K562 (cell line): ENCODE results near the gene FADS6. TPM values are rescaled to one million over a fixed set of nuclear protein-coding genes. Genes with fewer than 3 reads are reported as not detected.

ENCODE experiments used
- CBFA2T2 ChIP-seq: fragments of 450-650 bp; conservative IDR thresholded peaks from 2 replicates; pipeline ENCODE4 v1.6.1; 2017; ENCODE audit warnings: mild to moderate bottlenecking
- CBFA2T3 ChIP-seq: fragments of 450-650 bp; IDR thresholded peaks from 2 replicates; pipeline ENCODE4 v1.6.1; 2017
- DIDO1 ChIP-seq: fragments of 450-650 bp; IDR thresholded peaks from 2 replicates; pipeline ENCODE4 v1.6.1; 2016; ENCODE audit warnings: low read depth, missing biosample characterization, missing genetic modification characterization
- DMBX1 ChIP-seq: fragments of 250-450 bp; sonication (Bioruptor Pico); IDR thresholded peaks from 2 replicates; pipeline ENCODE4 v1.8.0; 2022; ENCODE audit warnings: inconsistent platforms, mild to moderate bottlenecking, moderate library complexity, borderline replicate concordance
- FOXJ2 ChIP-seq: fragments of 200-800 bp; sonication (Bioruptor generic); IDR thresholded peaks from 2 replicates; pipeline ENCODE4 v1.6.1; 2016; ENCODE audit warnings: missing genetic modification characterization, missing compliant biosample characterization
- FOXM1 ChIP-seq, 2 experiments: fragments of 450-650 bp in 1 of 2; sonication (generic) in 1 of 2; formaldehyde crosslinking in 1 of 2; IDR thresholded peaks; 2 replicates each; pipeline versions ENCODE4 v1.6.1 to v1.9.0; 2017 to 2022; ENCODE audit warnings: low read depth in 2 of 2, mild to moderate bottlenecking in 2 of 2, missing genetic modification reagents in 1 of 2, moderate library complexity in 1 of 2
- NR2C2 ChIP-seq, 2 experiments: fragments of 200-800 bp in 1 of 2; sonication (Bioruptor generic) in 1 of 2; sonication (generic) in 1 of 2; formaldehyde crosslinking in 1 of 2; IDR thresholded peaks; 2 replicates each; pipeline versions ENCODE4 v1.6.1 to v1.8.0; 2016 to 2022; ENCODE audit warnings: mild to moderate bottlenecking in 1 of 2, missing compliant biosample characterization in 1 of 2, missing genetic modification characterization in 1 of 2, missing genetic modification reagents in 1 of 2
- PBX2 ChIP-seq, 2 experiments: IDR thresholded peaks in 1 of 2; conservative IDR thresholded peaks in 1 of 2; 2 replicates each; pipeline ENCODE4 v1.6.1; 2016; ENCODE audit warnings: low read depth in 2 of 2, mild to moderate bottlenecking in 1 of 2, missing compliant biosample characterization in 1 of 2, missing genetic modification characterization in 1 of 2, moderate library complexity in 1 of 2
- TCF3 ChIP-seq: sonication (generic); formaldehyde crosslinking; IDR thresholded peaks from 2 replicates; pipeline ENCODE4 v1.4.0; 2020; ENCODE audit warnings: mild to moderate bottlenecking, missing genetic modification reagents
- TOE1 ChIP-seq, 2 experiments: fragments of 450-650 bp in 1 of 2; sonication (generic) in 1 of 2; formaldehyde crosslinking in 1 of 2; IDR thresholded peaks; 2 replicates each; pipeline versions ENCODE4 v1.7.1 to v1.8.0; 2016 to 2022; ENCODE audit warnings: borderline replicate concordance in 2 of 2, mild to moderate bottlenecking in 2 of 2, antibody characterized with exemption in 1 of 2, inconsistent platforms in 1 of 2, low read depth in 1 of 2, missing genetic modification reagents in 1 of 2, moderate library complexity in 1 of 2
- ZKSCAN8 ChIP-seq: fragments of 200-800 bp; sonication (Bioruptor generic); IDR thresholded peaks from 2 replicates; pipeline ENCODE4 v1.6.1; 2016; ENCODE audit warnings: missing genetic modification characterization, missing compliant biosample characterization
- ZNF121 ChIP-seq: sonication (generic); formaldehyde crosslinking; conservative IDR thresholded peaks from 2 replicates; pipeline ENCODE4 v1.8.0; 2022; ENCODE audit warnings: missing genetic modification reagents
- polyA plus RNA-seq, 8 experiments: library from polyadenylated mRNA; depleted of rRNA in 4 of 8; stranded (reverse) in 5 of 8; unstranded in 3 of 8; fragments of >200 nt; fragmentation: Nextera tagmentation in 2 of 8; fragmentation: Illumina TruSeq in 1 of 8; extraction: Ambion mirVana in 2 of 8; extraction: Trizol in 1 of 8; gene quantifications; 2 replicates each; pipeline versions ENCODE4 v1.2.1 to v1.2.3, GENCODE V29; 2011 to 2014; ENCODE audit warnings: inconsistent platforms in 1 of 8, missing spikeins in 1 of 8
- total RNA-seq, 7 experiments: library from RNA; depleted of rRNA in 6 of 7; stranded (reverse); fragments of >200 nt in 6 of 7; fragmentation: Illumina TruSeq in 2 of 7; extraction: Trizol in 2 of 7; gene quantifications; 2 replicates each; pipeline versions ENCODE4 v1.2.1 to v1.2.3, GENCODE V29; 2011 to 2021; ENCODE audit warnings: low replicate concordance in 1 of 7
- TF ChIP-seq, protein P1 (sequence below): fragments of 450-650 bp; IDR thresholded peaks from one replicate; pipeline ENCODE4 v1.6.1; 2018; ENCODE audit warnings: mild to moderate bottlenecking, moderate library complexity; ENCODE audit not compliant: partially characterized antibody
- TF ChIP-seq, protein P2 (sequence below), 2 experiments: fragments of 450-650 bp in 1 of 2; sonication (generic) in 1 of 2; formaldehyde crosslinking in 1 of 2; IDR thresholded peaks in 1 of 2; conservative IDR thresholded peaks in 1 of 2; 2 replicates each; pipeline versions ENCODE4 v1.6.1 to v1.8.1; 2016 to 2023; ENCODE audit warnings: mild to moderate bottlenecking in 2 of 2, moderate library complexity in 2 of 2, inconsistent platforms in 1 of 2, missing genetic modification reagents in 1 of 2

Gene FADS6
- total and polyA plus RNA-seq, 9 of the 15 experiments (the other 6 are each of a cell fraction or from before 2014, with no cell fraction given), result 0.18 to 0.22 TPM; not detected in 7

DNA sequence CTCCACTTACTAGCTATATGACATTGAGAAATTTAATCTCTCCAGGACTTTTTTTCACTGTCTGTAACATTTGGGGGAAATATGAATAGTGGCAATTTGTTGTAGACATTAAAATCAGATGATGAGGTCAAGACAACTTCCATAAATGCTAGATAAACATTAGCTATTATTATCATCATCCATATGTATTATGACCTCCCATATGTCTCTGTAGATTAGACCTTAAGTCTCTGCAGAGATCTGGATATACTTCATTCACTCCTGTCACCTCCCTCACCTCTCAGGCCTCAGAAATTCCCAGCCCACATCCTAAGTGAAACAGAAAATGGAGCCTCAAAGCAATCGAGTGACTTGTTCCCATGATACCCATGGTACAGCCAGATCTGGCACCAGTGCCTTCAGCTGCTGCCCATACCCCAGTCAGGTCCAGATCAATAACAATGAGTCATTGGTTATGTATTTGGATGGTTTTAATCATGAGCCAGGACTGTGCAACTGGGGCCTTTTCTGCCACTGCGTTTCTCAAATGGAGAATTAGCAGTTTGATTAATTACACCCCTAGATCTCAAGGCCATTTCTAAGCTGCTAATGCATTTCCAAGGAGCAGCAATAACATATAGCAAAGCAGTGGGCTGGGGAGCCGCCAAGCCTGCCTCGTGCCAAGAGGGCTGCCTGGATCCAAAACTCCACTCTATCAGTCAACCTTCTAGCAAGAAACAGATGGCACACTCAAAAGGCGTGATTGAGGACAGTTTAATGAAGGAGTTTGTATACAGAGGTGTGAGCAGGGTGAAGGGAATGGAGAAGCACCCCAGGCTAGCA is 18.1 kb downstream of the FADS6 start (continued):
- TF ChIP-seq FOXJ2 (tag), result no peak
- peak; percentile 71 for TF ChIP-seq CBFA2T3
- 0 out of 2 replicates have a peak, but pooled peaks have one; percentile 20 for TF ChIP-seq CBFA2T2
- TF ChIP-seq, protein P1, sequence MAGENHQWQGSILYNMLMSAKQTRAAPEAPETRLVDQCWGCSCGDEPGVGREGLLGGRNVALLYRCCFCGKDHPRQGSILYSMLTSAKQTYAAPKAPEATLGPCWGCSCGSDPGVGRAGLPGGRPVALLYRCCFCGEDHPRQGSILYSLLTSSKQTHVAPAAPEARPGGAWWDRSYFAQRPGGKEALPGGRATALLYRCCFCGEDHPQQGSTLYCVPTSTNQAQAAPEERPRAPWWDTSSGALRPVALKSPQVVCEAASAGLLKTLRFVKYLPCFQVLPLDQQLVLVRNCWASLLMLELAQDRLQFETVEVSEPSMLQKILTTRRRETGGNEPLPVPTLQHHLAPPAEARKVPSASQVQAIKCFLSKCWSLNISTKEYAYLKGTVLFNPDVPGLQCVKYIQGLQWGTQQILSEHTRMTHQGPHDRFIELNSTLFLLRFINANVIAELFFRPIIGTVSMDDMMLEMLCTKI, result no peak
- TF ChIP-seq NR2C2 (CRISPR knock-in tag; IDR thresholded peaks at IDR 0.05), result 0 out of 2 replicates have a peak, but pooled peaks have one; percentile 14
- no peak for TF ChIP-seq NR2C2 (tag; IDR thresholded peaks at IDR 0.05)
- TF ChIP-seq, protein P2, sequence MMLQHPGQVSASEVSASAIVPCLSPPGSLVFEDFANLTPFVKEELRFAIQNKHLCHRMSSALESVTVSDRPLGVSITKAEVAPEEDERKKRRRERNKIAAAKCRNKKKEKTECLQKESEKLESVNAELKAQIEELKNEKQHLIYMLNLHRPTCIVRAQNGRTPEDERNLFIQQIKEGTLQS (IDR thresholded peaks at IDR 0.05), result peak; percentile 54
- TF ChIP-seq, protein P2 (CRISPR knock-in tag; conservative IDR thresholded peaks at IDR 0.05), result no peak
- no peak for TF ChIP-seq FOXM1 (IDR thresholded peaks at IDR 0.05; ENCODE audit: low read depth)
- TF ChIP-seq FOXM1 (CRISPR knock-in tag; IDR thresholded peaks at IDR 0.05; ENCODE audit: low read depth), result 0 out of 2 replicates have a peak, but pooled peaks have one; percentile 29
- peak; percentile 33; the same call in 1 of the 2 replicates for TF ChIP-seq TCF3 (CRISPR knock-in tag)
- TF ChIP-seq ZKSCAN8 (CRISPR knock-in tag), result peak; percentile 17; the same call in 1 of the 2 replicates
- TF ChIP-seq PBX2 (CRISPR knock-in tag; IDR thresholded peaks at IDR 0.05; ENCODE audit: low read depth), result no peak
- 0 out of 2 replicates have a peak, but pooled peaks have one; percentile 33 for TF ChIP-seq PBX2 (tag; conservative IDR thresholded peaks at IDR 0.05; ENCODE audit: low read depth)
- no peak for TF ChIP-seq TOE1 (IDR thresholded peaks at IDR 0.05; ENCODE audit: borderline replicate concordance)
- TF ChIP-seq TOE1 (CRISPR knock-in tag; IDR thresholded peaks at IDR 0.05; ENCODE audit: borderline replicate concordance, low read depth), result no peak
- peak; percentile 49 for TF ChIP-seq DMBX1 (CRISPR knock-in tag)
- TF ChIP-seq ZNF121 (CRISPR knock-in tag), result no peak
- 0 out of 2 replicates have a peak, but pooled peaks have one; percentile 8 for TF ChIP-seq DIDO1 (tag)
